ENCODE measurements around the gene THRB.

Gene THRB

GRCh38 chr3:24270204-24270691 is 224.4 kb downstream of the THRB start:
- Histone ChIP-seq H3K27me3 (ENCODE audit: control insufficient read depth in 1 of 2, insufficient read depth in 2 of 2, low read length in 2 of 2) (no peaks in the 10 kb centered on the region), H3K4me1 (ENCODE audit: control insufficient read depth in 1 of 2, insufficient read depth in 2 of 2, low read length in 2 of 2) (no peaks in the 10 kb centered on the region), H3K4me3 (ENCODE audit: low read depth in 1 of 2, low read length in 2 of 2) (no peak overlapping the region), H3K36me3 (ENCODE audit: control insufficient read depth in 1 of 2, insufficient read depth in 2 of 2, low read length in 2 of 2) (no peaks in the 10 kb centered on the region), H3K9ac (ENCODE audit: low read depth in 1 of 2, low read length in 2 of 2) (no peak overlapping the region), H3K27ac (ENCODE audit: low read depth, low read length) (no peak overlapping the region), H3K9me3 (ENCODE audit: control insufficient read depth in 1 of 2, low read length in 2 of 2) (no peaks in the 10 kb centered on the region)

GRCh38 chr3:24264748-24265158 is 229.9 kb downstream of the THRB start:
- no peaks in the 10 kb centered on the region for H3K9me3 ChIP-seq (ENCODE audit: control insufficient read depth in 1 of 2, low read length in 2 of 2)
- no peak overlapping the region for H3K27ac ChIP-seq (ENCODE audit: low read depth, low read length)
- peaks cover 0 to 6% of the 10 kb centered on the region in 2 donors for H3K27me3 ChIP-seq (ENCODE audit: control insufficient read depth in 1 of 2, insufficient read depth in 2 of 2, low read length in 2 of 2)
- no peaks in the 10 kb centered on the region for H3K4me1 ChIP-seq (ENCODE audit: control insufficient read depth in 1 of 2, insufficient read depth in 2 of 2, low read length in 2 of 2)
- no peak overlapping the region for H3K4me3 ChIP-seq (ENCODE audit: low read depth in 1 of 2, low read length in 2 of 2)
- H3K9ac ChIP-seq (ENCODE audit: low read depth in 1 of 2, low read length in 2 of 2): no peak overlapping the region
- no peaks in the 10 kb centered on the region for H3K36me3 ChIP-seq (ENCODE audit: control insufficient read depth in 1 of 2, insufficient read depth in 2 of 2, low read length in 2 of 2)

GRCh38 chr3:24264011-24264410 is 230.6 kb downstream of the THRB start:
- Histone ChIP-seq H3K9ac (ENCODE audit: low read depth in 1 of 2, low read length in 2 of 2) (no peak overlapping the region), H3K27me3 (ENCODE audit: control insufficient read depth in 1 of 2, insufficient read depth in 2 of 2, low read length in 2 of 2) (peaks cover 0 to 6% of the 10 kb centered on the region in 2 donors), H3K36me3 (ENCODE audit: control insufficient read depth in 1 of 2, insufficient read depth in 2 of 2, low read length in 2 of 2) (no peaks in the 10 kb centered on the region), H3K9me3 (ENCODE audit: control insufficient read depth in 1 of 2, low read length in 2 of 2) (no peaks in the 10 kb centered on the region), H3K4me3 (ENCODE audit: low read depth in 1 of 2, low read length in 2 of 2) (no peak overlapping the region), H3K27ac (ENCODE audit: low read depth, low read length) (no peak overlapping the region), H3K4me1 (ENCODE audit: control insufficient read depth in 1 of 2, insufficient read depth in 2 of 2, low read length in 2 of 2) (no peaks in the 10 kb centered on the region)

GRCh38 chr3:24263069-24263668 is 231.5 kb downstream of the THRB start:
- no peak overlapping the region for H3K4me3 ChIP-seq (ENCODE audit: low read depth in 1 of 2, low read length in 2 of 2)
- no peaks in the 10 kb centered on the region for H3K9me3 ChIP-seq (ENCODE audit: control insufficient read depth in 1 of 2, low read length in 2 of 2)
- H3K4me1 ChIP-seq (ENCODE audit: control insufficient read depth in 1 of 2, insufficient read depth in 2 of 2, low read length in 2 of 2): no peaks in the 10 kb centered on the region
- peaks cover 0 to 6% of the 10 kb centered on the region in 2 donors for H3K27me3 ChIP-seq (ENCODE audit: control insufficient read depth in 1 of 2, insufficient read depth in 2 of 2, low read length in 2 of 2)
- H3K9ac ChIP-seq (ENCODE audit: low read depth in 1 of 2, low read length in 2 of 2): no peak overlapping the region
- H3K36me3 ChIP-seq (ENCODE audit: control insufficient read depth in 1 of 2, insufficient read depth in 2 of 2, low read length in 2 of 2): no peaks in the 10 kb centered on the region
- no peak overlapping the region for H3K27ac ChIP-seq (ENCODE audit: low read depth, low read length)

GRCh38 chr3:24261521-24261920 is 233.1 kb downstream of the THRB start:
- Histone ChIP-seq H3K4me1 (ENCODE audit: control insufficient read depth in 1 of 2, insufficient read depth in 2 of 2, low read length in 2 of 2) (no peaks in the 10 kb centered on the region), H3K27me3 (ENCODE audit: control insufficient read depth in 1 of 2, insufficient read depth in 2 of 2, low read length in 2 of 2) (peaks cover 0 to 6% of the 10 kb centered on the region in 2 donors), H3K4me3 (ENCODE audit: low read depth in 1 of 2, low read length in 2 of 2) (no peak overlapping the region), H3K9ac (ENCODE audit: low read depth in 1 of 2, low read length in 2 of 2) (no peak overlapping the region), H3K9me3 (ENCODE audit: control insufficient read depth in 1 of 2, low read length in 2 of 2) (no peaks in the 10 kb centered on the region), H3K36me3 (ENCODE audit: control insufficient read depth in 1 of 2, insufficient read depth in 2 of 2, low read length in 2 of 2) (no peaks in the 10 kb centered on the region), H3K27ac (ENCODE audit: low read depth, low read length) (no peak overlapping the region)

GRCh38 chr3:24259901-24260512 is 234.6 kb downstream of the THRB start:
- Histone ChIP-seq H3K9me3 (ENCODE audit: control insufficient read depth in 1 of 2, low read length in 2 of 2) (no peaks in the 10 kb centered on the region), H3K4me1 (ENCODE audit: control insufficient read depth in 1 of 2, insufficient read depth in 2 of 2, low read length in 2 of 2) (no peaks in the 10 kb centered on the region), H3K27ac (ENCODE audit: low read depth, low read length) (no peak overlapping the region), H3K9ac (ENCODE audit: low read depth in 1 of 2, low read length in 2 of 2) (no peak overlapping the region), H3K4me3 (ENCODE audit: low read depth in 1 of 2, low read length in 2 of 2) (no peak overlapping the region), H3K36me3 (ENCODE audit: control insufficient read depth in 1 of 2, insufficient read depth in 2 of 2, low read length in 2 of 2) (no peaks in the 10 kb centered on the region), H3K27me3 (ENCODE audit: control insufficient read depth in 1 of 2, insufficient read depth in 2 of 2, low read length in 2 of 2) (peaks cover 0 to 6% of the 10 kb centered on the region in 2 donors)

GRCh38 chr3:24258727-24259600 is 235.7 kb downstream of the THRB start:
- Histone ChIP-seq H3K9me3 (ENCODE audit: control insufficient read depth in 1 of 2, low read length in 2 of 2) (no peaks in the 10 kb centered on the region), H3K4me3 (ENCODE audit: low read depth in 1 of 2, low read length in 2 of 2) (no peak overlapping the region), H3K27me3 (ENCODE audit: control insufficient read depth in 1 of 2, insufficient read depth in 2 of 2, low read length in 2 of 2) (peaks cover 0 to 6% of the 10 kb centered on the region in 2 donors), H3K27ac (ENCODE audit: low read depth, low read length) (no peak overlapping the region), H3K4me1 (ENCODE audit: control insufficient read depth in 1 of 2, insufficient read depth in 2 of 2, low read length in 2 of 2) (no peaks in the 10 kb centered on the region), H3K9ac (ENCODE audit: low read depth in 1 of 2, low read length in 2 of 2) (no peak overlapping the region), H3K36me3 (ENCODE audit: control insufficient read depth in 1 of 2, insufficient read depth in 2 of 2, low read length in 2 of 2) (no peaks in the 10 kb centered on the region)

GRCh38 chr3:24258260-24258659 is 236.4 kb downstream of the THRB start:
- Histone ChIP-seq H3K27ac (ENCODE audit: low read depth, low read length) (no peak overlapping the region), H3K9me3 (ENCODE audit: control insufficient read depth in 1 of 2, low read length in 2 of 2) (no peaks in the 10 kb centered on the region), H3K36me3 (ENCODE audit: control insufficient read depth in 1 of 2, insufficient read depth in 2 of 2, low read length in 2 of 2) (no peaks in the 10 kb centered on the region), H3K9ac (ENCODE audit: low read depth in 1 of 2, low read length in 2 of 2) (no peak overlapping the region), H3K4me1 (ENCODE audit: control insufficient read depth in 1 of 2, insufficient read depth in 2 of 2, low read length in 2 of 2) (no peaks in the 10 kb centered on the region), H3K27me3 (ENCODE audit: control insufficient read depth in 1 of 2, insufficient read depth in 2 of 2, low read length in 2 of 2) (peaks cover 2 to 6% of the 10 kb centered on the region in 2 donors), H3K4me3 (ENCODE audit: low read depth in 1 of 2, low read length in 2 of 2) (no peak overlapping the region)

GRCh38 chr3:24255414-24255813 is 239.2 kb downstream of the THRB start:
- Histone ChIP-seq H3K4me3 (ENCODE audit: low read depth in 1 of 2, low read length in 2 of 2) (no peak overlapping the region), H3K4me1 (ENCODE audit: control insufficient read depth in 1 of 2, insufficient read depth in 2 of 2, low read length in 2 of 2) (no peaks in the 10 kb centered on the region), H3K9ac (ENCODE audit: low read depth in 1 of 2, low read length in 2 of 2) (no peak overlapping the region), H3K36me3 (ENCODE audit: control insufficient read depth in 1 of 2, insufficient read depth in 2 of 2, low read length in 2 of 2) (no peaks in the 10 kb centered on the region), H3K9me3 (ENCODE audit: control insufficient read depth in 1 of 2, low read length in 2 of 2) (no peaks in the 10 kb centered on the region), H3K27me3 (ENCODE audit: control insufficient read depth in 1 of 2, insufficient read depth in 2 of 2, low read length in 2 of 2) (peaks cover 0 to 3% of the 10 kb centered on the region in 2 donors), H3K27ac (ENCODE audit: low read depth, low read length) (no peak overlapping the region)

GRCh38 chr3:24254649-24255048 is 240.0 kb downstream of the THRB start:
- Histone ChIP-seq H3K9me3 (ENCODE audit: control insufficient read depth in 1 of 2, low read length in 2 of 2) (no peaks in the 10 kb centered on the region), H3K36me3 (ENCODE audit: control insufficient read depth in 1 of 2, insufficient read depth in 2 of 2, low read length in 2 of 2) (no peaks in the 10 kb centered on the region), H3K9ac (ENCODE audit: low read depth in 1 of 2, low read length in 2 of 2) (no peak overlapping the region), H3K27me3 (ENCODE audit: control insufficient read depth in 1 of 2, insufficient read depth in 2 of 2, low read length in 2 of 2) (peaks cover 0 to 3% of the 10 kb centered on the region in 2 donors), H3K4me1 (ENCODE audit: control insufficient read depth in 1 of 2, insufficient read depth in 2 of 2, low read length in 2 of 2) (no peaks in the 10 kb centered on the region), H3K27ac (ENCODE audit: low read depth, low read length) (no peak overlapping the region), H3K4me3 (ENCODE audit: low read depth in 1 of 2, low read length in 2 of 2) (no peak overlapping the region)
